Aortic smooth muscle cell (primary cell): ENCODE results near the gene CFAP97D1. TPM values are rescaled to one million over a fixed set of nuclear protein-coding genes. Genes with fewer than 3 reads are reported as not detected.

Source experiments
- total RNA-seq: library from RNA; depleted of rRNA; stranded (reverse); fragments of >200 nt; gene quantifications from 2 replicates; pipeline ENCODE4 v1.2.3, GENCODE V29; 2014

The CFAP97D1 gene
- under 0.01 TPM in 2 replicates for total RNA-seq

GRCh38 chr17:43780135-43780534, at the start of gene CFAP97D1:
TSS of gene CFAP97D1 (plus strand) at chr17:43780435. CDS start at chr17:43780463, 28 bp downstream.

GRCh38 chr17:43758497-43759174, 21.6 kb upstream of the CFAP97D1 start, which contains the start of gene SOST:
TSS of gene SOST (minus strand) at chr17:43758791. CDS start at chr17:43758741, 50 bp downstream.

GRCh38 chr17:43778337-43779144, 1.7 kb upstream of the CFAP97D1 start, which contains the start of gene DUSP3:
TSS of gene DUSP3 (minus strand) at chr17:43778977. CDS start at chr17:43778924, 53 bp downstream.

GRCh38 chr17:43832976-43833829, 53.0 kb downstream of the CFAP97D1 start, which contains the start of gene MPP3:
TSS of gene MPP3 (minus strand) at chr17:43833146. CDS start at chr17:43831906, 1,240 bp downstream.

Other genes starting within 250 kb of the CFAP97D1 start
- 2.7 and 3.2 TPM in 2 replicates for gene ETV4, start 234.1 kb upstream of the CFAP97D1 start, total RNA-seq
- not detected in 2 replicates for gene MEOX1, start 118.5 kb upstream of the CFAP97D1 start, total RNA-seq
- 0.13 and 3.4 TPM in 2 replicates for gene SOST, start 21.6 kb upstream of the CFAP97D1 start, total RNA-seq
- 49.3 and 51.0 TPM in 2 replicates for gene DUSP3, start 1.5 kb upstream of the CFAP97D1 start, total RNA-seq
- gene MPP3, start 52.7 kb downstream of the CFAP97D1 start, total RNA-seq: 6.7 and 6.8 TPM in 2 replicates
- gene CD300LG, start 66.7 kb downstream of the CFAP97D1 start, total RNA-seq: not detected in 2 replicates
- gene MPP2, start 127.1 kb downstream of the CFAP97D1 start, total RNA-seq: 2.0 and 2.3 TPM in 2 replicates
- not detected in 2 replicates for gene PPY, start 162.0 kb downstream of the CFAP97D1 start, total RNA-seq
- not detected in 2 replicates for gene PYY, start 173.5 kb downstream of the CFAP97D1 start, total RNA-seq
- gene NAGS, start 224.2 kb downstream of the CFAP97D1 start, total RNA-seq: 0.93 and 1.3 TPM in 2 replicates
- 63.7 and 71.7 TPM in 2 replicates for gene TMEM101, start 234.5 kb downstream of the CFAP97D1 start, total RNA-seq